NT2/D1 (cell line): Measurements from ENCODE around the gene PCDHGA7.
"Not testable (repeated sequence)": the region's sequence is repeated elsewhere in the genome, so short reads cannot be mapped to it uniquely, and the experiment has no call there.

Experiments used
- SUZ12 ChIP-seq: IDR thresholded peaks from 2 replicates; pipeline ENCODE4 v1.6.1; 2011; ENCODE audit not compliant: insufficient read length, insufficient read depth; ENCODE audit errors: extremely low read depth
- YY1 ChIP-seq: IDR thresholded peaks from 2 replicates; pipeline ENCODE4 v1.6.1; 2011; ENCODE audit not compliant: insufficient read length, insufficient read depth
- ZNF274 ChIP-seq: IDR thresholded peaks from 2 replicates; pipeline ENCODE4 v1.6.1; 2011; ENCODE audit warnings: mild to moderate bottlenecking, low read depth, low read length

- not testable (repeated sequence) for TF ChIP-seq ZNF274, SUZ12, YY1
Observed at GRCh38 chr5:141375444-141376155, 6.9 kb upstream of the PCDHGA7 start.
